Measurements from ENCODE around the gene ARL15.

ARL15 gene

GRCh38 chr5:54194318-54194717 is 116.1 kb downstream of the ARL15 start:
- no peak for DNase-seq (ENCODE audit: low read depth)
- no peak overlapping the region for H3K4me3 ChIP-seq (ENCODE audit: low read depth, low read length)
- TF ChIP-seq MYC (IDR thresholded peaks at IDR 0.05; ENCODE audit: low read depth, low read length) (no peak), CTCF (IDR thresholded peaks at IDR 0.05; ENCODE audit: low read depth, low read length) (no peak), POLR2A (IDR thresholded peaks at IDR 0.05; ENCODE audit: extremely low read depth, insufficient read length) (no peak), MAX (IDR thresholded peaks at IDR 0.05; ENCODE audit: low read depth, low read length) (no peak)

- TF ChIP-seq MAX (IDR thresholded peaks at IDR 0.05; ENCODE audit: low read depth, low read length), result no peak
- TF ChIP-seq POLR2A (IDR thresholded peaks at IDR 0.05; ENCODE audit: extremely low read depth, insufficient read length), result no peak
- TF ChIP-seq MYC (IDR thresholded peaks at IDR 0.05; ENCODE audit: low read depth, low read length), result no peak
- no peak for TF ChIP-seq CTCF (IDR thresholded peaks at IDR 0.05; ENCODE audit: low read depth, low read length)
- no peak for DNase-seq (ENCODE audit: low read depth)
- H3K4me3 ChIP-seq (ENCODE audit: low read depth, low read length), result no peak overlapping the region
Observed at GRCh38 chr5:54187694-54188093, 122.7 kb downstream of the ARL15 start.

- H3K4me3 ChIP-seq (ENCODE audit: low read depth, low read length), result no peak overlapping the region
- no peak for DNase-seq (ENCODE audit: low read depth)
- TF ChIP-seq MAX (IDR thresholded peaks at IDR 0.05; ENCODE audit: low read depth, low read length) (no peak), MYC (IDR thresholded peaks at IDR 0.05; ENCODE audit: low read depth, low read length) (no peak), POLR2A (IDR thresholded peaks at IDR 0.05; ENCODE audit: extremely low read depth, insufficient read length) (no peak), CTCF (IDR thresholded peaks at IDR 0.05; ENCODE audit: low read depth, low read length) (no peak)
Observed at GRCh38 chr5:54186912-54187445, 123.4 kb downstream of the ARL15 start.

GRCh38 chr5:54186108-54186507 is 124.3 kb downstream of the ARL15 start:
- no peak overlapping the region for H3K4me3 ChIP-seq (ENCODE audit: low read depth, low read length)
- TF ChIP-seq CTCF (IDR thresholded peaks at IDR 0.05; ENCODE audit: low read depth, low read length) (no peak), POLR2A (IDR thresholded peaks at IDR 0.05; ENCODE audit: extremely low read depth, insufficient read length) (no peak), MAX (IDR thresholded peaks at IDR 0.05; ENCODE audit: low read depth, low read length) (no peak), MYC (IDR thresholded peaks at IDR 0.05; ENCODE audit: low read depth, low read length) (no peak)
- DNase-seq (ENCODE audit: low read depth), result no peak

- H3K4me3 ChIP-seq (ENCODE audit: low read depth, low read length), result no peak overlapping the region
- no peak for TF ChIP-seq POLR2A (IDR thresholded peaks at IDR 0.05; ENCODE audit: extremely low read depth, insufficient read length)
- no peak for TF ChIP-seq MYC (IDR thresholded peaks at IDR 0.05; ENCODE audit: low read depth, low read length)
- TF ChIP-seq CTCF (IDR thresholded peaks at IDR 0.05; ENCODE audit: low read depth, low read length), result no peak
- no peak for TF ChIP-seq MAX (IDR thresholded peaks at IDR 0.05; ENCODE audit: low read depth, low read length)
- no peak for DNase-seq (ENCODE audit: low read depth)
Observed at GRCh38 chr5:54184806-54185205, 125.6 kb downstream of the ARL15 start.
